Gastroesophageal sphincter (tissue), 4 donors: ENCODE results near the gene CDAN1. TPM values are rescaled to one million over a fixed set of nuclear protein-coding genes. Genes with fewer than 3 reads are reported as not detected.

Source experiments
- ATAC-seq: fragments of 150-250 bp; one replicate; pipeline ENCODE4 v1.9.1; 2016; ENCODE audit warnings: mild to moderate bottlenecking, moderate library complexity
- H3K27ac ChIP-seq, 4 donors: fragments of 200-600 bp; sonication (generic) in 3 of 4; 1 replicate in 3 of 4; 2 replicates in 1 of 4; pipeline ENCODE4 v1.5.1; 2016 to 2019
- H3K27me3 ChIP-seq: fragments of 200-600 bp; sonication (generic); one replicate; pipeline ENCODE4 v1.5.1; 2019
- H3K36me3 ChIP-seq, 2 donors: fragments of 200-600 bp; sonication (generic); one replicate each; pipeline ENCODE4 v1.5.1; 2019; ENCODE audit warnings: control low read depth in 1 of 2
- H3K4me1 ChIP-seq, 3 donors: fragments of 200-600 bp; sonication (generic); 1 replicate in 2 of 3; 2 replicates in 1 of 3; pipeline ENCODE4 v1.5.1; 2016 to 2019; ENCODE audit warnings: control low read depth in 2 of 3
- H3K4me3 ChIP-seq, 2 donors: fragments of 200-600 bp; sonication (generic); one replicate each; pipeline ENCODE4 v1.5.1; 2019; ENCODE audit warnings: mild to moderate bottlenecking in 1 of 2, moderate library complexity in 1 of 2
- H3K9me3 ChIP-seq, 3 donors: fragments of 200-600 bp; sonication (generic); one replicate each; pipeline ENCODE4 v1.5.1; 2017 to 2019; ENCODE audit warnings: control low read depth in 2 of 3
- CTCF ChIP-seq, 4 experiments: fragments of 200-600 bp in 2 of 4; fragments of 450-650 bp in 2 of 4; sonication (generic) in 1 of 4; IDR thresholded peaks; one replicate each; pipeline ENCODE4 v1.5.1; 2017 to 2019; ENCODE audit warnings: antibody characterized with exemption in 4 of 4, mild to moderate bottlenecking in 2 of 4, moderate library complexity in 2 of 4
- EP300 ChIP-seq: sonication (generic); formaldehyde crosslinking; IDR thresholded peaks from one replicate; pipeline ENCODE4 v1.6.1; 2017; ENCODE audit warnings: antibody characterized with exemption, mild to moderate bottlenecking
- POLR2A ChIP-seq, 2 donors: fragments of 450-650 bp; IDR thresholded peaks; one replicate each; pipeline ENCODE4 v1.6.1; 2017; ENCODE audit warnings: antibody characterized with exemption in 2 of 2, mild to moderate bottlenecking in 2 of 2, moderate library complexity in 1 of 2
- POLR2AphosphoS5 ChIP-seq: sonication (generic); formaldehyde crosslinking; IDR thresholded peaks from one replicate; pipeline ENCODE4 v1.6.1; 2017; ENCODE audit warnings: antibody characterized with exemption
- whole genome bisulfite sequencing, 2 donors: methylation state at CpG; one replicate each; pipeline ENCODE4 v1.1.5; 2018; ENCODE audit warnings: low coverage in 1 of 2; 5-methylcytosine and 5-hydroxymethylcytosine counted together
- total RNA-seq, 4 donors: library from RNA; depleted of rRNA; stranded (reverse); fragments of >200 nt; gene quantifications; one replicate each; pipeline ENCODE4 v1.1.0, GENCODE V29; 2016

Gene CDAN1
- total RNA-seq, 4 donors from 2014 or later: 6.5 to 15.7 (median 12.1) TPM

GRCh38 chr15:42711746-42712145 is 25.2 kb downstream of the CDAN1 start:
- Histone ChIP-seq H3K36me3 (peaks cover 0 to 18% of the 10 kb centered on the region in 2 donors), H3K4me3 (no peak overlapping the region), H3K27ac (no peak overlapping the region), H3K4me1 (peaks cover 0 to 26% (median 8%) of the 10 kb centered on the region in 3 donors), H3K9me3 (no peaks in the 10 kb centered on the region), H3K27me3 (no peaks in the 10 kb centered on the region)
- 50 to 56% methylated on average over 3 of the region's 3 CpGs for WGBS, 2 donors
- TF ChIP-seq POLR2AphosphoS5 (no peak), POLR2A (IDR thresholded peaks at IDR 0.05) (no peak), CTCF (IDR thresholded peaks at IDR 0.05) (no peak), EP300 (no peak)
- no peak for ATAC-seq

GRCh38 chr15:42710662-42711061 is 26.3 kb downstream of the CDAN1 start:
- Histone ChIP-seq H3K27me3 (no peaks in the 10 kb centered on the region), H3K4me1 (peaks cover 0 to 30% (median 8%) of the 10 kb centered on the region in 3 donors), H3K4me3 (no peak overlapping the region), H3K27ac (peak overlapping the region in 1 of 4 donors; percentile 16), H3K9me3 (no peaks in the 10 kb centered on the region), H3K36me3 (peaks cover 0 to 14% of the 10 kb centered on the region in 2 donors)
- 67 to 85% methylated on average over 2 of the region's 2 CpGs for WGBS, 2 donors
- no peak for TF ChIP-seq POLR2AphosphoS5
- TF ChIP-seq EP300: no peak
- no peak for TF ChIP-seq POLR2A (IDR thresholded peaks at IDR 0.05)
- TF ChIP-seq CTCF (IDR thresholded peaks at IDR 0.05): no peak
- ATAC-seq: no peak

- Histone ChIP-seq H3K4me1 (peaks cover 0 to 34% (median 8%) of the 10 kb centered on the region in 3 donors), H3K36me3 (peaks cover 0 to 14% of the 10 kb centered on the region in 2 donors), H3K27ac (peak overlapping the region in 1 of 4 donors; percentile 31), H3K27me3 (no peaks in the 10 kb centered on the region), H3K9me3 (no peaks in the 10 kb centered on the region), H3K4me3 (no peak overlapping the region)
- 78 to 89% methylated on average over 3 of the region's 3 CpGs for WGBS, 2 donors
- TF ChIP-seq CTCF (IDR thresholded peaks at IDR 0.05) (no peak), EP300 (no peak), POLR2A (IDR thresholded peaks at IDR 0.05) (no peak), POLR2AphosphoS5 (no peak)
- ATAC-seq: no peak
Measured at GRCh38 chr15:42707873-42708544, 28.9 kb downstream of the CDAN1 start.

- TF ChIP-seq POLR2AphosphoS5: no peak
- no peak for TF ChIP-seq POLR2A (IDR thresholded peaks at IDR 0.05)
- TF ChIP-seq CTCF (IDR thresholded peaks at IDR 0.05): no peak
- no peak for TF ChIP-seq EP300
- H3K27me3 ChIP-seq: no peaks in the 10 kb centered on the region
- H3K9me3 ChIP-seq: no peaks in the 10 kb centered on the region
- H3K4me3 ChIP-seq: no peak overlapping the region
- 50 to 57% methylated on average over 2 of the region's 2 CpGs for WGBS, 2 donors
- H3K4me1 ChIP-seq: peaks cover 0 to 34% (median 8%) of the 10 kb centered on the region in 3 donors
- ATAC-seq: no peak
- peaks cover 0 to 21% of the 10 kb centered on the region in 2 donors for H3K36me3 ChIP-seq
- H3K27ac ChIP-seq: peak overlapping the region in 1 of 4 donors; percentile 31
Measured at GRCh38 chr15:42707068-42707467, 29.9 kb downstream of the CDAN1 start.

GRCh38 chr15:42705336-42705735 is 31.6 kb downstream of the CDAN1 start:
- Histone ChIP-seq H3K36me3 (peaks cover 0 to 31% of the 10 kb centered on the region in 2 donors), H3K27ac (no peak overlapping the region), H3K27me3 (no peaks in the 10 kb centered on the region), H3K9me3 (no peaks in the 10 kb centered on the region), H3K4me3 (no peak overlapping the region), H3K4me1 (peaks cover 0 to 29% (median 8%) of the 10 kb centered on the region in 3 donors)
- WGBS, 2 donors: 97 to 99% methylated on average over 4 to 5 of the region's 5 CpGs
- no peak for ATAC-seq
- no peak for TF ChIP-seq POLR2A (IDR thresholded peaks at IDR 0.05)
- no peak for TF ChIP-seq CTCF (IDR thresholded peaks at IDR 0.05)
- no peak for TF ChIP-seq POLR2AphosphoS5
- TF ChIP-seq EP300: no peak
